GM12878 (cell line): Measurements from ENCODE around the gene B4GALT3. TPM values are rescaled to one million over a fixed set of nuclear protein-coding genes. Genes with fewer than 3 reads are reported as not detected.

Experiments used
- ATAC-seq: fragments of 200-7000 bp; cut with Tn5 transposase; 3 replicates; pipeline ENCODE4 v1.9.1; 2020; ENCODE audit warnings: mild to moderate bottlenecking, moderate library complexity
- BruUV-seq: library from RNA; stranded (reverse); fragments of 400-500 nt; replicated peaks from 2 replicates; lab custom pipeline; 2021; lab: Mats Ljungman, UMichigan
- CTCF ChIA-PET: fragments of 300-600 bp; sonication (Branson Sonifier 250); formaldehyde crosslinking; extraction: SDS; loops from one replicate; lab custom pipeline; 2021; ENCODE audit warnings: inconsistent platforms; lab: Yijun Ruan, JAX
- POLR2A ChIA-PET: fragments of 350-600 bp; formaldehyde crosslinking; extraction: SDS; loops from one replicate; lab custom pipeline; 2021; ENCODE audit warnings: inconsistent platforms; lab: Charles Lee
- RAD21 ChIA-PET: fragments of 300-600 bp; sonication (Branson Sonifier 250); formaldehyde crosslinking; loops from one replicate; lab custom pipeline; 2023; ENCODE audit warnings: antibody characterized with exemption; ENCODE audit not compliant: unreplicated experiment; lab: Charles Lee
- SMC1A ChIA-PET: fragments of 300-600 bp; sonication (Branson Sonifier 250); formaldehyde crosslinking; loops from one replicate; lab custom pipeline; 2023; ENCODE audit not compliant: unreplicated experiment, uncharacterized antibody; lab: Charles Lee
- DNase-seq: peaks from one replicate; pipeline ENCODE4 v3.0.0-alpha.2; 2011; ENCODE audit warnings: low read depth, low spot score
- FAIRE-seq: peaks from 3 replicates; lab custom pipeline; 2011; peaks lifted over from hg19 to GRCh38; lab: Jason Lieb, UNC
- H2AFZ ChIP-seq: 2 replicates; pipeline ENCODE4 v1.6.0; 2011; ENCODE audit warnings: low read depth, low read length, control low read depth; ENCODE audit not compliant: control insufficient read depth
- H3K27ac ChIP-seq: 2 replicates; pipeline ENCODE4 v1.5.1; 2011; ENCODE audit warnings: control low read depth; ENCODE audit not compliant: control insufficient read depth, insufficient read depth
- H3K27me3 ChIP-seq, 2 experiments: replicated peaks in 1 of 2; 2 replicates each; pipeline versions ENCODE4 v1.6.0 to v1.6.1; 2011; ENCODE audit warnings: low read length in 1 of 2; ENCODE audit not compliant: control insufficient read depth in 2 of 2, insufficient read depth in 2 of 2
- H3K36me3 ChIP-seq, 2 experiments: 2 replicates each; pipeline ENCODE4 v1.5.1; 2011; ENCODE audit warnings: low read length in 1 of 2; ENCODE audit not compliant: control insufficient read depth in 2 of 2, insufficient read depth in 2 of 2
- H3K4me1 ChIP-seq: 2 replicates; pipeline ENCODE4 v1.6.1; 2011; ENCODE audit warnings: mild to moderate bottlenecking, low read length, moderate library complexity, mixed read lengths; ENCODE audit not compliant: control insufficient read depth, insufficient read depth
- H3K4me2 ChIP-seq: 2 replicates; pipeline ENCODE4 v1.6.0; 2011; ENCODE audit warnings: control low read depth; ENCODE audit not compliant: control insufficient read depth, insufficient read depth
- H3K4me3 ChIP-seq: fragments of 200-600 bp; sonication (generic); 2 replicates; pipeline ENCODE4 v1.5.1; 2016
- H3K79me2 ChIP-seq: 2 replicates; pipeline ENCODE4 v1.6.0; 2011; ENCODE audit warnings: low read length; ENCODE audit not compliant: control insufficient read depth, insufficient read depth
- H3K9ac ChIP-seq: 2 replicates; pipeline ENCODE4 v1.8.0; 2011; ENCODE audit warnings: low read length, control low read depth, mixed read lengths; ENCODE audit not compliant: control insufficient read depth, insufficient read depth
- H3K9me3 ChIP-seq: replicated peaks from 3 replicates; pipeline ENCODE4 v1.5.1; 2011; ENCODE audit warnings: mild to moderate bottlenecking, low read length; ENCODE audit not compliant: control insufficient read depth, insufficient read depth
- H4K20me1 ChIP-seq: 2 replicates; pipeline ENCODE4 v1.6.0; 2011; ENCODE audit not compliant: control insufficient read depth, insufficient read depth
- ATF3 ChIP-seq: IDR thresholded peaks from 2 replicates; pipeline ENCODE4 v1.6.1; 2011; ENCODE audit warnings: low read depth, mild to moderate bottlenecking, low read length, moderate library complexity, borderline replicate concordance; ENCODE audit errors: extremely low read depth
- ATF7 ChIP-seq: fragments of 450-650 bp; IDR thresholded peaks from 2 replicates; pipeline ENCODE4 v1.6.1; 2016; ENCODE audit warnings: low read depth, mild to moderate bottlenecking
- BACH1 ChIP-seq: fragments of 450-650 bp; IDR thresholded peaks from 2 replicates; pipeline ENCODE4 v1.6.1; 2017; ENCODE audit warnings: mild to moderate bottlenecking, borderline replicate concordance
- BCL11A ChIP-seq: IDR thresholded peaks from 2 replicates; pipeline ENCODE4 v1.6.1; 2011; ENCODE audit warnings: low read depth, low read length
- CHD2 ChIP-seq: IDR thresholded peaks from 2 replicates; pipeline ENCODE4 v1.6.1; 2011; ENCODE audit warnings: low read depth, low read length, improper control_type of control experiment, borderline replicate concordance
- DPF2 ChIP-seq: fragments of 450-650 bp; IDR thresholded peaks from 2 replicates; pipeline ENCODE4 v1.6.1; 2017; ENCODE audit warnings: mild to moderate bottlenecking
- EED ChIP-seq: sonication (generic); IDR thresholded peaks from 2 replicates; pipeline ENCODE4 v1.6.1; 2016; ENCODE audit warnings: antibody characterized with exemption, low read depth
- EP300 ChIP-seq, 2 experiments: fragments of 150-350 bp in 1 of 2; IDR thresholded peaks; 2 replicates each; pipeline ENCODE4 v1.6.1; 2011 to 2012; ENCODE audit warnings: low read depth in 2 of 2, low read length in 2 of 2, borderline replicate concordance in 1 of 2, improper control_type of control experiment in 1 of 2, inconsistent platforms in 1 of 2; ENCODE audit not compliant: control insufficient read depth in 1 of 2
- GATAD2B ChIP-seq: fragments of 450-650 bp; conservative IDR thresholded peaks from 2 replicates; pipeline ENCODE4 v1.6.1; 2017; ENCODE audit warnings: low read depth, mild to moderate bottlenecking, moderate library complexity
- IRF4 ChIP-seq: IDR thresholded peaks from 2 replicates; pipeline ENCODE4 v1.6.1; 2011; ENCODE audit warnings: low read depth, low read length
- MTA2 ChIP-seq: fragments of 450-650 bp; IDR thresholded peaks from 2 replicates; pipeline ENCODE4 v1.6.1; 2016; ENCODE audit warnings: low read depth, mild to moderate bottlenecking, moderate library complexity
- NBN ChIP-seq: fragments of 450-650 bp; IDR thresholded peaks from 2 replicates; pipeline ENCODE4 v1.6.1; 2016
- NRF1 ChIP-seq: conservative IDR thresholded peaks from 2 replicates; pipeline ENCODE4 v1.6.1; 2011; ENCODE audit warnings: mild to moderate bottlenecking, low read depth, low read length, improper control_type of control experiment
- POLR2A ChIP-seq: IDR thresholded peaks from 2 replicates; pipeline ENCODE4 v1.6.1; 2011; ENCODE audit warnings: low read depth, mild to moderate bottlenecking, low read length
- POU2F2 ChIP-seq: IDR thresholded peaks from 3 replicates; pipeline ENCODE4 v1.6.1; 2011; ENCODE audit warnings: low read depth, mild to moderate bottlenecking, low read length, borderline replicate concordance
- RFX5 ChIP-seq: IDR thresholded peaks from 2 replicates; pipeline ENCODE4 v1.6.1; 2011; ENCODE audit warnings: low read depth, low read length, improper control_type of control experiment
- RUNX3 ChIP-seq: IDR thresholded peaks from 2 replicates; pipeline ENCODE4 v1.6.1; 2012; ENCODE audit warnings: low read length, inconsistent platforms
- SIX5 ChIP-seq: IDR thresholded peaks from 2 replicates; pipeline ENCODE4 v1.6.1; 2011; ENCODE audit warnings: mild to moderate bottlenecking, low read depth, low read length, moderate library complexity; ENCODE audit not compliant: severe bottlenecking
- SMARCA5 ChIP-seq: fragments of 450-650 bp; IDR thresholded peaks from 2 replicates; pipeline ENCODE4 v1.6.1; 2017; ENCODE audit warnings: mild to moderate bottlenecking
- SREBF1 ChIP-seq: IDR thresholded peaks from 2 replicates; pipeline ENCODE4 v1.6.1; 2012; ENCODE audit warnings: mild to moderate bottlenecking, low read length
- SREBF2 ChIP-seq: IDR thresholded peaks from 2 replicates; pipeline ENCODE4 v1.6.1; 2012; ENCODE audit warnings: mild to moderate bottlenecking, low read length
- TCF12 ChIP-seq: IDR thresholded peaks from 2 replicates; pipeline ENCODE4 v1.6.1; 2011; ENCODE audit warnings: low read depth, mild to moderate bottlenecking, low read length
- ZNF687 ChIP-seq: fragments of 450-650 bp; IDR thresholded peaks from 2 replicates; pipeline ENCODE4 v1.6.1; 2017; ENCODE audit warnings: mild to moderate bottlenecking, moderate library complexity
- WGBS: methylation state at CpG from one replicate; pipeline ENCODE4 v1.1.6; 2016; ENCODE audit warnings: low lambda C conversion rate; ENCODE audit not compliant: insufficient replicate concordance, insufficient coverage; ENCODE audit errors: missing lambda C conversion rate; 5-methylcytosine and 5-hydroxymethylcytosine counted together
- in situ Hi-C: fragments of 300-500 bp; cut with MboI; formaldehyde crosslinking; loops from 9 replicates; pipeline ENCODE4 v1.14.3; 2018; ENCODE audit warnings: mixed read lengths
- intact Hi-C: fragments of 100-400 bp; cut with micrococcal nuclease; formaldehyde crosslinking; loops from one replicate; pipeline ENCODE4 v1.14.2; 2022; ENCODE audit not compliant: unreplicated experiment
- polyA plus RNA-seq, 11 experiments: library from polyadenylated mRNA; depleted of rRNA in 4 of 11; unstranded in 6 of 11; stranded (reverse) in 5 of 11; fragments of >200 nt; fragmentation: Nextera tagmentation in 4 of 11; fragmentation: Illumina TruSeq in 1 of 11; extraction: Ambion mirVana in 4 of 11; extraction: Trizol in 1 of 11; gene quantifications; 1 replicate in 1 of 11; 2 replicates in 10 of 11; pipeline versions ENCODE4 v1.2.1 to v1.2.3, GENCODE V29; 2011 to 2016; ENCODE audit warnings: inconsistent platforms in 2 of 11, missing spikeins in 2 of 11, low read depth in 1 of 11
- total RNA-seq, 4 experiments: library from RNA; depleted of rRNA in 3 of 4; stranded (reverse); fragments of >200 nt in 3 of 4; fragmentation: Illumina TruSeq in 1 of 4; extraction: Trizol in 1 of 4; gene quantifications; 2 replicates each; pipeline versions ENCODE4 v1.2.1 to v1.2.3, GENCODE V29; 2013 to 2021

B4GALT3 gene
- total and polyA plus RNA-seq, 10 of the 15 experiments (the other 5 are each of a cell fraction or from before 2014, with no cell fraction given): 27.1 to 58.9 (median 42.6) TPM

GRCh38 chr1:161195171-161195570, 17.9 kb upstream of the B4GALT3 start:
- WGBS: 68% methylated on average over 4 of the region's 4 CpGs
- SMC1A ChIA-PET: interaction anchor here (0.7 to 5.3 kb wide), 10 partner anchors 9 to 189 kb away, joined by 3 to 55 read pairs (median 6); partner anchors contain the start of genes NDUFS2, PPOX and TOMM40L
- in situ Hi-C loops (loop anchor here (10.0 kb wide), 1 partner anchor 550 kb away; the partner anchor contains the start of gene DUSP12), intact Hi-C loops (no loop called here)
- Histone ChIP-seq H3K79me2 (no peaks in the 10 kb centered on the region), H3K27me3 (no peaks in the 10 kb centered on the region), H3K4me2 (peak overlapping the region; percentile 74), H4K20me1 (no peaks in the 10 kb centered on the region), H3K27ac (0 out of 2 replicates have a peak overlapping the region, but pooled peaks have one; percentile 4), H3K4me1 (peaks cover 18% of the 10 kb centered on the region), H3K9me3 (no peaks in the 10 kb centered on the region), H2AFZ (peak overlapping the region; percentile 19; the same call in 1 of the 2 replicates), H3K9ac (no peak overlapping the region), H3K4me3 (no peak overlapping the region), H3K36me3 (no peaks in the 10 kb centered on the region)
- POLR2A ChIA-PET: interaction anchor here (0.5 to 3.3 kb wide), 4 partner anchors 9 to 41 kb away, joined by 3 to 18 read pairs (median 4); partner anchors contain the start of genes TOMM40L and UFC1
- RAD21 ChIA-PET: interaction anchor here (1.1 to 7.2 kb wide), 7 partner anchors 9 to 30 kb away, joined by 3 to 55 read pairs (median 4); partner anchors contain the start of genes APOA2, PPOX and TOMM40L
- DNase-seq (no peak), ATAC-seq (peak; percentile 71), FAIRE-seq (no peak)
- CTCF ChIA-PET: interaction anchor here (1.0 to 7.0 kb wide), 10 partner anchors 9 to 188 kb away, joined by 3 to 164 read pairs (median 6); partner anchors contain the start of genes APOA2, PPOX and TOMM40L
- BruUV-seq: no TSS peak
- TF ChIP-seq CHD2: 0 out of 2 replicates have a peak, but pooled peaks have one; percentile 44
- no peak for TF ChIP-seq ZNF687
- TF ChIP-seq SMARCA5: 0 out of 2 replicates have a peak, but pooled peaks have one; percentile 32
- TF ChIP-seq RFX5: no peak
- peak; percentile 62; the same call in 1 of the 2 replicates for TF ChIP-seq DPF2
- 0 out of 4 replicates have a peak, but pooled peaks of 1 of the 2 experiments have one; percentile 36 for TF ChIP-seq EP300 (IDR thresholded peaks at IDR 0.05; ENCODE audit: borderline replicate concordance in 1 of 2, control insufficient read depth in 1 of 2, low read depth in 2 of 2, low read length in 2 of 2)
- TF ChIP-seq POLR2A: no peak
- no peak for TF ChIP-seq POU2F2
- TF ChIP-seq SIX5: no peak
- TF ChIP-seq ATF3: no peak
- no peak for TF ChIP-seq TCF12
- peak; percentile 18; the same call in 1 of the 2 replicates for TF ChIP-seq ATF7
- TF ChIP-seq SREBF2: no peak
- no peak for TF ChIP-seq BCL11A
- TF ChIP-seq EED: peak; percentile 41; the same call in 1 of the 2 replicates
- peak; percentile 44; the same call in 1 of the 2 replicates for TF ChIP-seq IRF4
- TF ChIP-seq RUNX3: peak; percentile 27; the same call in 1 of the 2 replicates
- peak; percentile 54 for TF ChIP-seq MTA2
- TF ChIP-seq NRF1: no peak
- TF ChIP-seq BACH1: peak; percentile 32; the same call in 1 of the 2 replicates
- TF ChIP-seq GATAD2B: peak; percentile 59
- TF ChIP-seq SREBF1: no peak
- 0 out of 2 replicates have a peak, but pooled peaks have one; percentile 42 for TF ChIP-seq NBN
